ENCODE results near the gene HNF4A. TPM values are rescaled to one million over a fixed set of nuclear protein-coding genes. Genes with fewer than 3 reads are reported as not detected.

The HNF4A gene
- total and polyA plus RNA-seq, 2 of the 4 experiments (the other 2 are of a cell fraction) = not detected

DNA sequence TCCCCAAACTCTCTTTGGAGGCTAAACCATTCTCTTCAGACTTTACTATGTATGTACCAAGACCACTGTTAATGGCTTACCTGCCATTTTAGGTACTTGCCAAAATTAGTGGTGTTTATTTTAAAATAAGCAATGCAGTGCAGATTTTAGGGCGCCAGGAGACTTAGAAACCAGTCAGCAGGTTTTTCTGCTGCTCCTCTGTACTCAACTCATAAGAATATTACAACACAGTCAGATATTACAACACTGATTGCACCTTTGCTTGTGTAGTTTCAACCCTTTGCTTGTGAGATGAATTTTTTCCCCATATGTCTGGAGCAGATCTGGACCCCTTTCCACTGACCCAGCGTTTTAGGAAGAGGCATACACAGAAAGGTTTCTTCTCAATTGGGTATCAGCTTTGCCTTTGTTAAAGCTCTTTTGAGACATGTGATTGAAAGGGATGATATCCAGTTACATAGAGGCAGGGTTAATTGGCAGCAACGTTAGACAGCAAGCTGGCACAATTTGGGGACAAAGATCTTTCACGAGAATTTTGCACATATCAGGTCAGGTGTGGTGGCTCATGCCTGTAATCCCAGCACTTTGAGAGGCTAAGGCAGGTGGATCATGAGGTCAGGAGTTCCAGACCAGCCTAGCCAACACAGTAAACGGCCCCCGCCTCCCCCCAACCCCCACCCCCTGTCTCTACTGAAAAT is 126.4 kb downstream of the HNF4A start:
- Histone ChIP-seq H3K27ac (ENCODE audit: insufficient read depth, low read length) (no peak overlapping the region), H2BK20ac (ENCODE audit: low read depth, low read length) (no peak overlapping the region), H2AFZ (replicated peaks; ENCODE audit: low read length, poor library complexity) (no peak overlapping the region), H3K4me3 (ENCODE audit: insufficient read depth, low read depth, low read length) (no peak overlapping the region), H3K4ac (ENCODE audit: low read depth, low read length) (no peak overlapping the region), H4K91ac (ENCODE audit: insufficient read depth, low read depth, low read length) (no peak overlapping the region), H2AK5ac (ENCODE audit: low read depth, low read length) (no peak overlapping the region), H3K56ac (ENCODE audit: extremely low read depth, insufficient read depth, low read length) (no peak overlapping the region), H4K8ac (ENCODE audit: low read depth in 2 of 2, low read length in 2 of 2) (no peak overlapping the region), H3K36me3 (ENCODE audit: control insufficient read depth, insufficient read depth, low read length) (peaks cover 32% of the 10 kb centered on the region), H2BK120ac (ENCODE audit: low read depth, low read length) (no peak overlapping the region), H3K4me1 (ENCODE audit: control insufficient read depth, insufficient read depth, low read length) (peaks cover 2% of the 10 kb centered on the region; the same call in 1 of the 2 replicates), H3K23ac (ENCODE audit: low read depth, low read length) (no peak overlapping the region), H3K9me3 (ENCODE audit: control insufficient read depth, insufficient read depth, low read length) (no peaks in the 10 kb centered on the region), H3K9ac (ENCODE audit: low read depth, low read length) (no peak overlapping the region), H4K20me1 (ENCODE audit: insufficient read depth, low read length) (no peaks in the 10 kb centered on the region; the same call in 1 of the 2 replicates), H3K27me3 (ENCODE audit: control insufficient read depth, insufficient read depth, low read length) (no peaks in the 10 kb centered on the region), H3K79me1 (ENCODE audit: low read depth in 1 of 2, low read length in 2 of 2) (peaks cover 18 to 41% of the 10 kb centered on the region in 2 experiments), H4K5ac (ENCODE audit: low read depth, low read length) (no peak overlapping the region), H2AK9ac (replicated peaks; ENCODE audit: low read depth, low read length, poor library complexity) (no peak overlapping the region), H2BK15ac (ENCODE audit: low read depth, low read length) (no peak overlapping the region), H3K9me1 (ENCODE audit: insufficient read depth, low read length) (peaks cover 5% of the 10 kb centered on the region; the same call in 1 of the 2 replicates), H3K18ac (ENCODE audit: low read depth, low read length) (no peak overlapping the region), H3K4me2 (ENCODE audit: low read depth, low read length) (no peak overlapping the region), H3K14ac (replicated peaks; ENCODE audit: low read depth, low read length) (no peak overlapping the region), H2BK5ac (ENCODE audit: low read depth, low read length, poor library complexity, severe bottlenecking) (no peak overlapping the region)
- ChIA-PET CTCF (no interaction called here), POLR2A (ENCODE audit: unreplicated experiment) (no interaction called here)
- in situ Hi-C loops (cut with MboI; ENCODE audit: low sequenced_read_pairs) (loop anchor here (25.0 kb wide), 1 partner anchor 1305 kb away; the partner anchor contains the start of genes DNTTIP1 and WFDC3), dilution Hi-C loops (cut with HindIII; ENCODE audit: low sequenced_read_pairs, unreplicated experiment) (no loop called here), intact Hi-C loops (cut with micrococcal nuclease) (no loop called here)
- ATAC-seq (ENCODE audit: low read depth) = no peak
- no peak for DNase-seq
- no peak for TF ChIP-seq FOS (IDR thresholded peaks at IDR 0.05; ENCODE audit: low read depth, low read length)
- no peak for TF ChIP-seq MAFK (IDR thresholded peaks at IDR 0.05; ENCODE audit: low read depth, low read length)
- TF ChIP-seq, protein P1, sequence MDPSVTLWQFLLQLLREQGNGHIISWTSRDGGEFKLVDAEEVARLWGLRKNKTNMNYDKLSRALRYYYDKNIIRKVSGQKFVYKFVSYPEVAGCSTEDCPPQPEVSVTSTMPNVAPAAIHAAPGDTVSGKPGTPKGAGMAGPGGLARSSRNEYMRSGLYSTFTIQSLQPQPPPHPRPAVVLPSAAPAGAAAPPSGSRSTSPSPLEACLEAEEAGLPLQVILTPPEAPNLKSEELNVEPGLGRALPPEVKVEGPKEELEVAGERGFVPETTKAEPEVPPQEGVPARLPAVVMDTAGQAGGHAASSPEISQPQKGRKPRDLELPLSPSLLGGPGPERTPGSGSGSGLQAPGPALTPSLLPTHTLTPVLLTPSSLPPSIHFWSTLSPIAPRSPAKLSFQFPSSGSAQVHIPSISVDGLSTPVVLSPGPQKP (IDR thresholded peaks at IDR 0.05; ENCODE audit: borderline replicate concordance, low read depth, low read length) = no peak
- TF ChIP-seq, protein P2, sequence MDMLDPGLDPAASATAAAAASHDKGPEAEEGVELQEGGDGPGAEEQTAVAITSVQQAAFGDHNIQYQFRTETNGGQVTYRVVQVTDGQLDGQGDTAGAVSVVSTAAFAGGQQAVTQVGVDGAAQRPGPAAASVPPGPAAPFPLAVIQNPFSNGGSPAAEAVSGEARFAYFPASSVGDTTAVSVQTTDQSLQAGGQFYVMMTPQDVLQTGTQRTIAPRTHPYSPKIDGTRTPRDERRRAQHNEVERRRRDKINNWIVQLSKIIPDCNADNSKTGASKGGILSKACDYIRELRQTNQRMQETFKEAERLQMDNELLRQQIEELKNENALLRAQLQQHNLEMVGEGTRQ (IDR thresholded peaks at IDR 0.05; ENCODE audit: low read depth, low read length) = no peak
- no peak for TF ChIP-seq CEBPB (IDR thresholded peaks at IDR 0.05; ENCODE audit: low read depth, low read length)
- TF ChIP-seq MAZ (IDR thresholded peaks at IDR 0.05; ENCODE audit: borderline replicate concordance, low read depth, low read length) = no peak
- TF ChIP-seq, protein P3, sequence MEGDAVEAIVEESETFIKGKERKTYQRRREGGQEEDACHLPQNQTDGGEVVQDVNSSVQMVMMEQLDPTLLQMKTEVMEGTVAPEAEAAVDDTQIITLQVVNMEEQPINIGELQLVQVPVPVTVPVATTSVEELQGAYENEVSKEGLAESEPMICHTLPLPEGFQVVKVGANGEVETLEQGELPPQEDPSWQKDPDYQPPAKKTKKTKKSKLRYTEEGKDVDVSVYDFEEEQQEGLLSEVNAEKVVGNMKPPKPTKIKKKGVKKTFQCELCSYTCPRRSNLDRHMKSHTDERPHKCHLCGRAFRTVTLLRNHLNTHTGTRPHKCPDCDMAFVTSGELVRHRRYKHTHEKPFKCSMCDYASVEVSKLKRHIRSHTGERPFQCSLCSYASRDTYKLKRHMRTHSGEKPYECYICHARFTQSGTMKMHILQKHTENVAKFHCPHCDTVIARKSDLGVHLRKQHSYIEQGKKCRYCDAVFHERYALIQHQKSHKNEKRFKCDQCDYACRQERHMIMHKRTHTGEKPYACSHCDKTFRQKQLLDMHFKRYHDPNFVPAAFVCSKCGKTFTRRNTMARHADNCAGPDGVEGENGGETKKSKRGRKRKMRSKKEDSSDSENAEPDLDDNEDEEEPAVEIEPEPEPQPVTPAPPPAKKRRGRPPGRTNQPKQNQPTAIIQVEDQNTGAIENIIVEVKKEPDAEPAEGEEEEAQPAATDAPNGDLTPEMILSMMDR (conservative IDR thresholded peaks at IDR 0.05; ENCODE audit: low read depth, low read length) = no peak
- no peak for TF ChIP-seq CHD1 (IDR thresholded peaks at IDR 0.05; ENCODE audit: low read depth, low read length)
- no peak for TF ChIP-seq BHLHE40 (IDR thresholded peaks at IDR 0.05; ENCODE audit: low read depth, low read length)
- BruUV-seq (replicated peaks) = no TSS peak
- WGBS, 2 experiments (ENCODE audit: extremely low coverage in 2 of 2, insufficient read length in 1 of 2) = 60% methylated on average over 2 of the region's 6 CpGs; no CpG with 5 or more reads in 1 of the 2 experiments
